Measurements from ENCODE around the gene NUDT3.
A peak's percentile ranks its signal among the peaks of the same experiment; 100 is the strongest.

NUDT3 gene

GRCh38 chr6:34416877-34417371 is 24.5 kb upstream of the NUDT3 start:
- no peak for TF ChIP-seq POU6F1 (CRISPR knock-in tag; IDR thresholded peaks at IDR 0.05; ENCODE audit: borderline replicate concordance, low read depth)
- ATAC-seq: no peak

- ATAC-seq: peak; percentile 84
- no peak for TF ChIP-seq CREB5 (CRISPR knock-in tag; IDR thresholded peaks at IDR 0.05; ENCODE audit: low read depth)
- no peak for TF ChIP-seq SNAI2 (CRISPR knock-in tag; IDR thresholded peaks at IDR 0.05)
- TF ChIP-seq OSR1 (CRISPR knock-in tag; IDR thresholded peaks at IDR 0.05): no peak
Observed at GRCh38 chr6:34414999-34415858, 22.8 kb upstream of the NUDT3 start.

- TF ChIP-seq PPARA (CRISPR knock-in tag; IDR thresholded peaks at IDR 0.05; ENCODE audit: borderline replicate concordance) (no peak), GLIS3 (CRISPR knock-in tag; IDR thresholded peaks at IDR 0.05) (no peak), BACH2 (CRISPR knock-in tag; IDR thresholded peaks at IDR 0.05; ENCODE audit: borderline replicate concordance) (no peak), CREB5 (CRISPR knock-in tag; IDR thresholded peaks at IDR 0.05; ENCODE audit: low read depth) (no peak), ISL1 (CRISPR knock-in tag; IDR thresholded peaks at IDR 0.05) (no peak), SNAI2 (CRISPR knock-in tag; IDR thresholded peaks at IDR 0.05) (no peak), TCF4 (CRISPR knock-in tag; IDR thresholded peaks at IDR 0.05; ENCODE audit: borderline replicate concordance) (no peak), PATZ1 (CRISPR knock-in tag; IDR thresholded peaks at IDR 0.05; ENCODE audit: borderline replicate concordance) (no peak), CSDC2 (CRISPR knock-in tag; IDR thresholded peaks at IDR 0.05) (no peak), CSRNP3 (CRISPR knock-in tag; IDR thresholded peaks at IDR 0.05) (no peak), TSHZ2 (CRISPR knock-in tag; IDR thresholded peaks at IDR 0.05) (no peak), ZNF565 (CRISPR knock-in tag; conservative IDR thresholded peaks at IDR 0.05; ENCODE audit: low read depth) (no peak), ZC3H10 (CRISPR knock-in tag; IDR thresholded peaks at IDR 0.05) (no peak), ZFP30 (CRISPR knock-in tag; IDR thresholded peaks at IDR 0.05) (no peak), ESRRG (CRISPR knock-in tag; IDR thresholded peaks at IDR 0.05) (no peak), TOX (CRISPR knock-in tag; IDR thresholded peaks at IDR 0.05; ENCODE audit: borderline replicate concordance) (no peak), ZFP3 (CRISPR knock-in tag; IDR thresholded peaks at IDR 0.05) (no peak), RARB (CRISPR knock-in tag; IDR thresholded peaks at IDR 0.05) (no peak)
- ATAC-seq: no peak
Observed at GRCh38 chr6:34412643-34413214, 20.3 kb upstream of the NUDT3 start.

All from SK-N-SH treated with all-trans-retinoic acid at 6 μM for 48 hours (cell line).